SK-N-SH treated with all-trans-retinoic acid at 6 μM for 48 hours (cell line): Measurements from ENCODE around the gene ASCC1.

Experiments used
- ARNTL ChIP-seq: fragments of 450-650 bp; formaldehyde crosslinking; IDR thresholded peaks from 2 replicates; pipeline ENCODE4 v1.5.0; 2020; ENCODE audit warnings: low read depth, mild to moderate bottlenecking, moderate library complexity, borderline replicate concordance
- BACH2 ChIP-seq: fragments of 250-450 bp; sonication (Bioruptor Pico); IDR thresholded peaks from 2 replicates; pipeline ENCODE4 v1.9.0; 2021; ENCODE audit warnings: mild to moderate bottlenecking, borderline replicate concordance
- GLIS3 ChIP-seq: fragments of 250-450 bp; sonication (Bioruptor Pico); IDR thresholded peaks from 2 replicates; pipeline ENCODE4 v1.5.0; 2020; ENCODE audit warnings: mild to moderate bottlenecking, moderate library complexity
- ISL1 ChIP-seq: fragments of 250-450 bp; sonication (Bioruptor Pico); IDR thresholded peaks from 2 replicates; pipeline ENCODE4 v2.1.2; 2022; ENCODE audit warnings: mild to moderate bottlenecking, moderate library complexity
- OSR1 ChIP-seq: fragments of 250-450 bp; sonication (Bioruptor Pico); IDR thresholded peaks from 2 replicates; pipeline ENCODE4 v1.8.0; 2022; ENCODE audit warnings: moderate library complexity, mild to moderate bottlenecking, inconsistent platforms
- POU6F1 ChIP-seq: fragments of 250-450 bp; sonication (Bioruptor Pico); IDR thresholded peaks from 2 replicates; pipeline ENCODE4 v1.8.0; 2021; ENCODE audit warnings: low read depth, mild to moderate bottlenecking, moderate library complexity, borderline replicate concordance
- PPARA ChIP-seq: fragments of 250-450 bp; sonication (Bioruptor Pico); IDR thresholded peaks from 2 replicates; pipeline ENCODE4 v1.5.0; 2020; ENCODE audit warnings: mild to moderate bottlenecking, borderline replicate concordance
- RARB ChIP-seq: fragments of 250-450 bp; sonication (Bioruptor Pico); IDR thresholded peaks from 2 replicates; pipeline ENCODE4 v1.8.0; 2021; ENCODE audit warnings: mild to moderate bottlenecking, moderate library complexity
- SNAI2 ChIP-seq: fragments of 250-450 bp; sonication (Bioruptor Pico); IDR thresholded peaks from 2 replicates; pipeline ENCODE4 v1.5.0; 2020; ENCODE audit warnings: mild to moderate bottlenecking, moderate library complexity
- ZC3H10 ChIP-seq: fragments of 250-450 bp; sonication (Bioruptor Pico); IDR thresholded peaks from 2 replicates; pipeline ENCODE4 v1.5.1; 2021; ENCODE audit warnings: mild to moderate bottlenecking, moderate library complexity
- ZNF565 ChIP-seq: fragments of 450-650 bp; formaldehyde crosslinking; conservative IDR thresholded peaks from 2 replicates; pipeline ENCODE4 v1.5.0; 2020; ENCODE audit warnings: low read depth, mild to moderate bottlenecking, moderate library complexity
- ZNF70 ChIP-seq: fragments of 450-650 bp; formaldehyde crosslinking; IDR thresholded peaks from 2 replicates; pipeline ENCODE4 v1.5.0; 2020; ENCODE audit warnings: mild to moderate bottlenecking, moderate library complexity
- ZNF8 ChIP-seq: fragments of 450-650 bp; formaldehyde crosslinking; IDR thresholded peaks from 2 replicates; pipeline ENCODE4 v1.5.0; 2020; ENCODE audit warnings: mild to moderate bottlenecking, moderate library complexity
- TF ChIP-seq, protein P1 (sequence below): fragments of 250-450 bp; sonication (Bioruptor Pico); IDR thresholded peaks from 2 replicates; pipeline ENCODE4 v1.5.1; 2020; ENCODE audit warnings: low read depth, mild to moderate bottlenecking, moderate library complexity

DNA sequence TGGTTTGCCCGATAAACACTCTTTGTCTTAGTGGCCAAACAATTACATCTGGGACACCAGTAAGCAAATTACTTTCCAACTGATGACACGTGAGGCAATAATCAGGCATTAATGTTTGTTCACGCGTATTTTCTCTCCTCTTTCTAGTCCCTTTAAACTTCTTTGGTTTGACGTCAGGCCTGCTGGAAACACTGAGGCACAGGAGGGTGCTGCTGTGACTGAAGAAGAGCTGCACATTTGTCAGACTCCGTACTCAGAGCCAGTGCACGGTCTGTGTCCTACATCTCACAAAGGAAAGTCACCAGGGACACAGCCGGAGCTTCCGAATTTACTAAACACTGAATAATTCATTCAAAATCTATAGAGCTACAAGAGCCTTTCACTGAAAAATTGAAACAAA, 57.9 kb downstream of the ASCC1 start:
- TF ChIP-seq ARNTL (CRISPR knock-in tag) (no peak), SNAI2 (CRISPR knock-in tag) (no peak), ZC3H10 (CRISPR knock-in tag) (no peak), BACH2 (CRISPR knock-in tag) (no peak), ISL1 (no peak), GLIS3 (CRISPR knock-in tag) (no peak), PPARA (CRISPR knock-in tag) (no peak), OSR1 (CRISPR knock-in tag) (no peak), ZNF565 (CRISPR knock-in tag) (no peak), ZNF8 (no peak), POU6F1 (no peak), RARB (CRISPR knock-in tag) (no peak), ZNF70 (CRISPR knock-in tag) (no peak)
- TF ChIP-seq, protein P1, sequence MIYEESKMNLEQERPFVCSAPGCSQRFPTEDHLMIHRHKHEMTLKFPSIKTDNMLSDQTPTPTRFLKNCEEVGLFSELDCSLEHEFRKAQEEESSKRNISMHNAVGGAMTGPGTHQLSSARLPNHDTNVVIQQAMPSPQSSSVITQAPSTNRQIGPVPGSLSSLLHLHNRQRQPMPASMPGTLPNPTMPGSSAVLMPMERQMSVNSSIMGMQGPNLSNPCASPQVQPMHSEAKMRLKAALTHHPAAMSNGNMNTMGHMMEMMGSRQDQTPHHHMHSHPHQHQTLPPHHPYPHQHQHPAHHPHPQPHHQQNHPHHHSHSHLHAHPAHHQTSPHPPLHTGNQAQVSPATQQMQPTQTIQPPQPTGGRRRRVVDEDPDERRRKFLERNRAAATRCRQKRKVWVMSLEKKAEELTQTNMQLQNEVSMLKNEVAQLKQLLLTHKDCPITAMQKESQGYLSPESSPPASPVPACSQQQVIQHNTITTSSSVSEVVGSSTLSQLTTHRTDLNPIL (CRISPR knock-in tag): no peak
